ENCODE measurements around the gene PGK1. TPM values are rescaled to one million over a fixed set of nuclear protein-coding genes. Genes with fewer than 3 reads are reported as not detected.

PGK1 gene
- total RNA-seq, 1 experiment from 2014 or later: 607 TPM

- TF ChIP-seq E2F5 (CRISPR knock-in tag; IDR thresholded peaks at IDR 0.05): no peak
- TF ChIP-seq ATF2 (CRISPR knock-in tag; IDR thresholded peaks at IDR 0.05; ENCODE audit: borderline replicate concordance, low read depth): no peak
- no peak for TF ChIP-seq ZNF232 (CRISPR knock-in tag; IDR thresholded peaks at IDR 0.05)
- TF ChIP-seq ARID4B (CRISPR knock-in tag; IDR thresholded peaks at IDR 0.05; ENCODE audit: borderline replicate concordance): no peak
- no peak for TF ChIP-seq OVOL2 (CRISPR knock-in tag; IDR thresholded peaks at IDR 0.05; ENCODE audit: borderline replicate concordance)
- TF ChIP-seq IRF1 (CRISPR knock-in tag; IDR thresholded peaks at IDR 0.05): no peak
These were observed 27.1 kb downstream of the PGK1 start (continued) for GRCh38 chrX:78131117-78131516.

GRCh38 chrX:78133238-78133960, 29.4 kb downstream of the PGK1 start:
- Mint-ChIP-seq H3K9me3 (no peaks in the 10 kb centered on the region), H3K36me3 (peaks cover 5% of the 10 kb centered on the region), H3K4me3 (no peak overlapping the region), H3K27ac (no peak overlapping the region), H3K4me1 (no peaks in the 10 kb centered on the region), H3K27me3 (ENCODE audit: low read depth) (no peaks in the 10 kb centered on the region)
- ChIA-PET CTCF (no interaction called here), POLR2A (no interaction called here)
- DNase-seq (ENCODE audit: low spot score): no peak
- ATAC-seq: no peak
- no peak for TF ChIP-seq ERG (CRISPR knock-in tag; IDR thresholded peaks at IDR 0.05)
- no peak for TF ChIP-seq GTF2I (CRISPR knock-in tag; conservative IDR thresholded peaks at IDR 0.05)
- no peak for TF ChIP-seq MXD4 (CRISPR knock-in tag; IDR thresholded peaks at IDR 0.05; ENCODE audit: borderline replicate concordance)
- no peak for TF ChIP-seq ZBTB43 (CRISPR knock-in tag; IDR thresholded peaks at IDR 0.05)
- TF ChIP-seq PREB (CRISPR knock-in tag; IDR thresholded peaks at IDR 0.05; ENCODE audit: borderline replicate concordance): no peak
- TF ChIP-seq USF1 (CRISPR knock-in tag; IDR thresholded peaks at IDR 0.05): no peak
- no peak for TF ChIP-seq GRHL2 (CRISPR knock-in tag; IDR thresholded peaks at IDR 0.05; ENCODE audit: insufficient replicate concordance, severe bottlenecking)
- no peak for TF ChIP-seq NR1H2 (CRISPR knock-in tag; IDR thresholded peaks at IDR 0.05)
- no peak for TF ChIP-seq SP1 (CRISPR knock-in tag; conservative IDR thresholded peaks at IDR 0.05)
- no peak for TF ChIP-seq TEAD1 (CRISPR knock-in tag; IDR thresholded peaks at IDR 0.05)
- no peak for TF ChIP-seq AR (CRISPR knock-in tag; IDR thresholded peaks at IDR 0.05)

Measured in WTC11 (cell line).